Measurements from ENCODE around the gene DPH6.

The DPH6 gene

DNA sequence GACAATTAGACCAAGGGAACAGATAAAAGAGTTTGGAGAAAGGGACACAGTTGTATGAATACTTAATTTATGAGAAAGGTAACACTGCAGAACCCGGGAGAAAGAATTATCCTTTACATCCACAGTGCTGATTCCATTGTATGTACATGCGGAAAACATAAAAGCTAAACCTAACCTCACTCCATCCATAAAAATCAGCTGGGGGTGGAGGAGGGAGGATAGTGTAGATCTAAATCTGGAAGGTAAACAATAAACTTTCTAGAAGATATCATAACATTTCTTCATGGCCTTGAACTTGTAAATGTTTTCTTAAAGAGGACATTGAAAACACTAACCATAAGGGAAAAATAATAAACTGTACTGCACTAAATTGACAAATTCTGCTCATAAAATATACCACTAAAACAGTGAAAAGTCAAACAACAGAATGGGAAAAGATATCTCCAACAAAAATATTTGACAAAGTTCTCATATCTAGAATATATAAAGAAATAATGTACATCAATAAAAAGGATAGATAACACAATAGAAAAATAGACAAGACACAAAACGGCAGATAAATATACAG lies 220.5 kb downstream of the DPH6 start:
- DNase-seq: no peak

DNA sequence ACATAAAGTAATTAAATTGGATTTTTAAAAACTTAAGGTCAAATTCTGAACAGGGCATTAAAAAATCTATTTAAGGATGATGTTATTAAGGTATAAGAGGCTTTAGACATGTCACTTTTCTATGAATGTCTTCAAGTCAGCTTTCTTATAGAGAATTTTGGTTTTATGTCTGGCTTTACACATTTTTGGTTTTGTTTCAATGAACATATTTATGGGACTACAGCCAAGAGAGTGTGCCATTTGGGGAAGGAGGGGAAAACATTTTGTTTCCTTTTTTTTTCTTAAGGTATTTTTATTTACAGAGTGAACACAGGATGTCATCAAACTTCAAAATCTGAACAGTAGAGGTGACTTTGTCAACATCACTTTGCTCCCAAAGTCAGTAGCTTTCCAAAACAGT lies 222.8 kb downstream of the DPH6 start:
- no peak for DNase-seq

DNA sequence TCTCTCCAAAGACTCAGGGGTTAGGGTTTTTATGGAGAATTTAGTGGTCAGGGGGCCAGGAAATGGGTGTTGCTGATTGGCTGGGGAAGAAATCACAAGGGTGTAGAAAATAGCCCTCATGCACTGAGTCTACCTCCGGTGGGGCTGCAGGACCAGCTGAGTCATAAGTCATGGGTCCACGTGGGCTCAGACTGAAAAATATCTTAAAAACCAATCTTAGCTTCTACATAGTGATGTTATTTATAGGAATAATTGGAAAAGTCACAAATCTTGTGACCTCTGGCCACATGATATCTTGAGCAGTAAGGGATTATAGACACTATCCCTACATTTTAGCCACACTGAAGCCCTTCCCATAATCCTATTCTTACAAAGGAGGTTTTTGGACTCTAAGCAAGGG lies 224.0 kb downstream of the DPH6 start:
- no peak for DNase-seq

DNA sequence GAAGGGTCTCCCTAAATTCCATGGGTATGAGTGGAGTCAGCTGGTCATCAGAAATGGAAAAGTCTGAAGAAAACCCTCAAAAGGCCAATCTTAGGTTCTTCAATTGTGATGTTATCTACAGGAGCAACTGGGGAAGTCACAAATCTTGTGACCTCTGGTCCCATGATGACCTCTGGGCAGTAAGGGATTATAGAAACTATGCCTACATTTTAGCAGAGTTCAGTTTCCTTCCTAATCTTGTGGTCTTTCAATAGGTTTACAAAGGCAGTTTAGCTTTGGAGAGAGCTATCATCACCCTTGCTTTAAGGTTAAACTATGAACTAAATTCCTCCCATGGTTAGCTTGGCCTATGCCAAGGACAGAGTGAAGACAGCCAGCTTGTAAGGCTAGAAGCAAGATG lies 225.1 kb downstream of the DPH6 start:
- no peak for DNase-seq

Measured in activated CD4-positive, alpha-beta T cell treated with anti-CD3 and anti-CD28 coated beads, Interleukin-2, Interleukin-6, amounts not matched to agents 100 ng/mL and 50 ng/mL, durations not matched to agents 16 hours and 8 hours (primary cell).